ENCODE results near the gene CAP2.
"Not testable (repeated sequence)": the region's sequence is repeated elsewhere in the genome, so short reads cannot be mapped to it uniquely, and the experiment has no call there.

Gene CAP2

DNA sequence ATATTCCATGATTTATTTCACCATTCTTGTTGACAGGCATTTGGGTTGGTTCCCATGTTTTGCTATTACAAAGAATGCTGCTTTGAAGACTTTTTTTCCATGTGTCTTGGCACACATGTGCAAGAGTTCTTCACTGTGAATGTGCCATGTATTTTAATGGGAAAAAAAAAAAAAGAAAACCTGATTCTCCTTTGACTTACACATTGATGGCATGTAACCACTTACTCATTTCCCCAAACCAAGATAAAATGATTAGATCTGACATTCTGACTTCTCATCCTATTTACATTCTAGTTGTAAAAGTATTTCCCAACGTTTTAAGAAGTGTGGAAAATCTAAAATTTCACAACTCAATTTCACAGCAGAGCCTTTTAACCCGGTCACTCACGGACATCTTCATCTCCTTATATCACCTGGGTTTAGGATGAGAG is 4.4 kb downstream of the CAP2 start:
- DNase-seq = no peak

- not testable (repeated sequence) for DNase-seq
Observed at GRCh38 chr6:17405181-17405943, 12.0 kb downstream of the CAP2 start.

DNA sequence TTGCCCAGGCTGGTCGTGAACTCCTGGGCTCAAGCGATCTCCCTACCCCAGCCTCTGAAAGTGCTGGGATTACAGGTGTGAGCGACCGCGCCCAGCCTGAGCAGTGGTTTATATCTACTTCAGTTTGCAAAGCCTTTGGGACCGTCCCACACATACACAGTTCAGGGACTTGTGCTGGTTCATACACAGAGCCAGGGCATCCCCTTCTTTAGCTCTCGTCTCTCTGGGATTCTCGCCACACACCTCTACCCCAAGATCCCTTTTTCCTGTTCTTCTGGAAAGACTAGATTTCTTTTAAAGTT is 12.5 kb downstream of the CAP2 start:
- DNase-seq = no peak

DNA sequence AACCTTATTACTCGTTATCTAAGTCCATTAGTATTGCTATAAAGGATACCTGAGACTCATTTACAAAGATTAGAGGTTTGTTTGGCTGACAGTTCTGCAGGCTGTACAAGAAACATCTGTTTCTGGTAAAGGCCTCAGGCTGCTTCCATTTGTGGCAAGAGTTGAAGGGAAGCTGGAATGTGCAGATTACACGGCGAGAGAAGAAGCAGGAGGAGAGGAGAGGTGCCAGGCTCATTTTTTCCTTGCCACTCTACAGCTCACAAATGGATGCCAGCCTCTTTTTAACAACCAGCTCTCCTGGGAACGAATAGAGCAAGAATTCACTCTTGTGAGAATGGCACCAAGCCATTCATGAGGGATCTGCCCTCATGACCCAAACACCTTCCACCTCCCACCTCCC is 14.7 kb downstream of the CAP2 start:
- no peak for DNase-seq

DNA sequence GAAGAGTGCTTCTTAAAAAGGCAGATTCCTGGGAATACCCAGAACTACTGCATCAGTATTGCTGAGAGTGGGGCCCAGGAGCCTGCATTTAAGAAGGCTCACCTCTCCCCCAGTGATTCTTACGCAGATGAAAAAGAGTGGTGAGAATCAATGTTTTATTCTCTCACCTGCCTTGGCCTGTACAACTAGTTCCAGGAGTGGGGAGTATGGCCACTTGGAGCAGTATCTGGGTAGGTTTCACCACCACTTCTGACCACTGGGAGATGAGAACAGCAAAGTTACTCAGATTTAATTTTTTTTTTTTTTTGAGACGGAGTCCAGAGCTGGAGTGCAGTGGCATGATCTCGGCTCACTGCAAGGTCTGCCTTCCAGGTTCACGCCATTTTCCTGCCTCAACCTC is 16.9 kb downstream of the CAP2 start:
- no peak for DNase-seq

- DNase-seq = no peak
Observed at GRCh38 chr6:17413313-17413750, 19.9 kb downstream of the CAP2 start.

DNA sequence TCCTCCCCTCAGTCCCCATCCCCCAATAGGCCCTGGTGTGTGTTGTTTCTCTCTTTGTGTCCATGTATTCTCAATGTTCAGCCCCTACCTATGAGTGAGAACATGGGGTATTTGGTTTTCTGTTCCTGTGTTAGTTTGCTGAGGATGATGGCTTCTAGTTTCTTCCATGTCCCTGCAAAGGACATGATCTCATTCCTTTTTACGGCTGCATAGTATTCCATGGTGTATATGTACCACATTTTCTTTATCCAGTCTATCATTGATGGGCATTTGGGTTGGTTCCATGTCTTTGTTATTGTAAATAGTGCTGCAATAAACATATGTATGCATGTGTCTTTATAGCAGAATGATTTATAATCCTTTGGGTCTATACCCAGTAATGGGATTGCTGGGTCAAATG is 21.0 kb downstream of the CAP2 start:
- not testable (repeated sequence) for DNase-seq

GRCh38 chr6:17415321-17415720 is 21.9 kb downstream of the CAP2 start:
- DNase-seq = no peak

DNA sequence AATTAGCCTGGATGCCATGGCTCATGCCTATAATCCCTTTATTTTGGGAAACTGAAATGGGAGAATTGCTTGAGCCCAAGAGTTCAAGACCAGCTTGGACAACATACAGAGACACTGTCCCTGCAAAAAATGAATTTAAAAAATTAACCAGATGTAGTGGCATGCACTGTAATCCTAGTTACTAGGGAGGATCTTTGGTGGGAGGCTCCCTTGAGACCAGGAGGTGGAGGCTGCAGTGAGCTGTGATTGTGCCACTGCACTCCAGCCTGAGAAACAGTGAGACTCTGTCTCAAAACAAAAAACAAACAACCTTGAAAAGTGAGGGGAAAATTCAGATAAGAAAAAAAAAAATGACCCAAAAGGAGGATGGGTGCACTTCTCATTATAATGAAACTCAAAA is 23.4 kb downstream of the CAP2 start:
- no peak for DNase-seq

DNA sequence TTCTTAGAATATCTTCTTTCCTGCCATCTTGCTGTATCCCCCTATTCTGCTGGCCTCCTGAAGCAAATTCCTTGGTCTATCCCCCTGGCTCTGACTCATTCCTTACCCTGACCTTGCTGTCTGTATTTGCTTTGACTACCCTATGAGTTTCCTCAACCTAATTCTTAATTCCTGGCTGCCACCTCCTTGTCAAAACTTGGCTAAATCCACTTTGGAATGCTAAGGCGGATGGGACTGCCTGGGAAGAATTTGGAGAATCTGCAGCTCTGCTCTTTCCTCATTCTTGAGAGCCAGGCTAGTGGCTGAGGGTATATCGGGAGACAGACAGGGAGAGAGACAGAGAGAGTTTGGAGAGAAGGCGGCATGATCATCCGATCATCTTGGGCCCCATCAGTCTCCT is 24.4 kb downstream of the CAP2 start:
- DNase-seq = no peak

DNA sequence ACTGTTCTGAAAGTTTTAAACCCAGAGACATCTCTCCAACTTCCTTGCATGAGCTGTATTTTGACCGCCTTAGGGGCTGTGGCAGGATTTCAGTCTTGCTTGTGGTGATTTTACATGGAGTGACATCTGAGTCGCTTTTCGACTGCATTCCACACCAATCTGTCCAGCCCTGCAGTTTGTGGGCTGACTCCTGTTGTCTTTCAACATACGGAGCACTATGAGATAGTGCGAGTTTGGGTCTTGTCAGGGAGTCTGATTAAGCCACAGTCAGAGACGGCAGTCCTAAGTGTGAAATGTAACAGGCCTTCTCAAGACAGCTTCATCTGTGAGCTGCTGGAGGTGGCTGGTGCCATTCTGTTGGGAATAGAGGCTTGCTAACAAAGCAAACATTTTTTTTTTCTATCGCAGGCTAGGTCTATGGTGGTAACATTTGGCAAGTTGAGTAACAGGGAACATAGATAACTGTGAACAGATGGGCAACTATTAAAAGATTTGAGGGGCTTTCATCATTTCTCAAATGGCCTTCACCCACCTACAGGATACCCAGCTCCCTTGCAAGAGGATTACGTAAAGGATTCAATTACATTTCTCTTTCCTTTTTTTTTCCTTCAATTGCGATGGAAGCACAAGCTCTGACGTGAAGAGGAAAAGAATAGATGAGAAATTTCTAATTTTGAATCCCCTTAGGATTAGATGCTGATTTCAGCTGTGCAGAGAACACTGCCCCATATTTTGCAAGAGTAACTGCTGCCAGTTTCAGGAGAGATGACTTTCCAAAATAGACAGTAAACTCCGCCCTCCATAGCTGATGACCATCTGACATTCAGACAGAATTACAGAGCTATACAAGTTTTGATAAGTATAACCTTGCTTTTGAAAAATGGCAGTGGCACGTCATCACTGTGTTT is 25.1 kb downstream of the CAP2 start:
- DNase-seq = no peak

- no peak for DNase-seq
Observed at GRCh38 chr6:17419189-17419575, 25.8 kb downstream of the CAP2 start.

DNA sequence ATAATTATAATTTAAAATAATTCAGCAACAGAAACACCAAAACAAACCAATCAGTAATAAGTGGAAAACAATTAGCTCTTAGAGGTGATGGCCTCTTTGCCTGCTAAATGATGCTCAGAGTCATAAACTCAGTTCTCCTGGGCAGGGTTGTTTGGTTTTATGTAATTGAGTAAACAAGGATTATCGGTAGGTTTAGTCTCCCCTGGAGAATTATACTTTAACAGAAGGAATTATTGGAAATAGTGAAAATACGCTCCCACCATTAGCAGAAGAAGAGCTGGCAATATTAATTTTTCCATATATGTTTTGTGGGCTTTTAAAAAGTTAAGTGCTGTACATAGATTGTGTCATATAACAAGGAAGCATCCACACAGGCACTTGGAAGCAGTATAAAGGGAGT is 27.0 kb downstream of the CAP2 start:
- no peak for DNase-seq

- no peak for DNase-seq
Observed at GRCh38 chr6:17421406-17421805, 28.0 kb downstream of the CAP2 start.

DNA sequence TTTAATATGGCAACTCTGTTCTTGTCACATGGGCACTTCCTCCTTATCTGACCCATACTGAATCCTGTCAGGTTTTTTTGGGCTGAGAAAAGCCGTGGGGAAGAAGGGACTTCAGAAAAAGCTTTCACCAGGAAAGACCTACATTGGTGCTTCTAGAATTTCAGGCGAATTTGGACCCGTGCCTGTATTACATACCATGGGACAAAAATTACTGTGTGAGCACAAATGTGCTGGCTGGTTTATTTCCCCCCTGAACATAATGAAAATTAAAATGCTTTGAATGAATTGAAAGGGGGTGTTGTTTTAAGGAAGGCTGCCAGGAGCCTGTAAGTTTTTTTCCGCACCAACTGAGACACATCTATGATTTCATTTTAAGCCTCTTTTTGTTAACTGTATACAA is 29.6 kb downstream of the CAP2 start:
- DNase-seq = no peak

GRCh38 chr6:17427062-17427461 is 33.7 kb downstream of the CAP2 start:
- no peak for DNase-seq

DNA sequence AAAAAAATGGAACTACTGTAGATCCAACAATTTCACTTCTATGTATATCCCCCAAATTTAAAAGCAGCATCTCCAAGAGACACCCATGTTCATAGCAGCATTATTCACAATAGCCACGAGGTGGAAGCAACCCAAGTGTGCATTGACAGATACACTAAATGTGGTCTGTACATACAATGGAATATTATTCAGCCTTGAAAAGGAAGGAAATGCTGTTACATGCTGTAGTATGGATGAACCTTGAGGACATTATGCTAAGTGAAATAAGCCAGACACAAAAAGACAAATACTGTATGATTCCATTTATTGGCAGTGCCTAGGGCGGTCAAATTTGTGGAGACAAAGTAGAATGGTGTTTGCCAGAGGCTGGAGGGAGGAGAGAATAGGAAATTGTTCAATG is 34.2 kb downstream of the CAP2 start:
- no peak for DNase-seq

DNA sequence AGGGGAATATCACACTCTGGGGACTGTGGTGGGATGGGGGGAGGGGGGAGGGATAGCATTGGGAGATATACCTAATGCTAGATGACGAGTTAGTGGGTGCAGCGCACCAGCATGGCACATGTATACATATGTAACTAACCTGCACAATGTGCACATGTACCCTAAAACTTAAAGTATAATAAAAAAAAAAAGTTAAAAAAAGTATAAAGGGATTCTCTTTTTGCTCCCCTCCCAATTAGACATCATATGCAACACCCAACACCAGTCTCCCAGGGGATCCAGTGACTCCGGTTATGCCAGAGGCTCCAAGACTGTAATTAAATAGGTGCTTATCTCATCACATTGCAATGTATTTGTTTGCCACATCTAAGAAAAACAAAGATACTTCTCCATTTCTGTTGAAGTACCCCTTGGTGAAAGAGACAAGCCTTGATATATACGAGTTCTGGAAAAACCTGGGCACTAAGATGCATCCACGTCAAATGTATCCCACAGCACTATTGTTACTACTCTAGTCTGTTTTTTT is 35.3 kb downstream of the CAP2 start:
- not testable (repeated sequence) for DNase-seq

DNA sequence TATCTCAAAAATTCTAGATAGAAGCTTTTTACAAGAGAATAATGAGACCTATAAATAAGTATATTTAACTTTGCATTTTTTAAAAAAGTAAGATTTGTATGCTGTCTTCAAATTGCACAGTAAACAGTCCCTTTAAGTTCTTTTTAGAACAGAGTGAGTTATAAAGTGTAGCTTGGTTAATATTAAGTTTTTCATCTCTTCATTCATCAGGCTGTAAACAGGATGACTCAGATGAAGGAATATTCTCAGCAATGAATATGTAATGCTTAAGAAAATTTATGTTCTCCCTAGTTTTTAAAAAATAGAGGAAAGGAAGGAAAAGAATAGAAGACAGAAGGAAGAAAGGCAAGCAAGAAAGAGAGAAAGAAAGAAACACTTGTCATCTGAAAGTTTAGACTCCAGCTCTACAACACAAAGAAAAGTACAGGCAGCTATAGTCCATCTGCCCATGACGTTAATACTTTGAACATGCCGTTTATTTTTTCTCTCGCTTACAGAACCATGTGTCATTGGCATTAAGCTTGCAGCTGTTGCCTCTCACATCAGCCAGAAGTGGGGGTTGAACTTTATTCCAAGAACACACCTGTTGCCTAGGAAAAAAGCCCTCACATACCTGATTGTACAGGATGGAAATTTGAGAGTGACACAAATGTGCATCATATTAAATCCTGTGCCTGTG is 36.1 kb downstream of the CAP2 start:
- no peak for DNase-seq

DNA sequence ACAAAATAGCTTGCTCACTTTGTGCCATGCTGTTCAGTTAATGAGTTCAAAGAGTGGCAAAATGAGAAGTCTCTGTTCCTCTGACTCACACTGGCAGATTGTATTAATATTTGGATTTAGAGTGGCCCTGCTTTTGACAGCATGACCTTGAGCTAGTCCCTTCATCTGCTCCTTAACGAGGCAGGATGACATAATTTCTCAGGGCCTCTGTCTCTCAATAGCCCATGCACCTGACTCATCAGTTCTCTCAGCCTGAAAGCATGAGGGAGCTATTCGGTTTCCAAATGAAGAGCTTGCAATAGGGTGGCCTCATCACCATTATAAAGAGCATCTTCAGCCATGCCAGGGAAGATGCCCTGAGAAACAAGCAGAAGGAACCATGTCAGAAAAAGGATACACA is 38.2 kb downstream of the CAP2 start:
- DNase-seq = no peak

DNA sequence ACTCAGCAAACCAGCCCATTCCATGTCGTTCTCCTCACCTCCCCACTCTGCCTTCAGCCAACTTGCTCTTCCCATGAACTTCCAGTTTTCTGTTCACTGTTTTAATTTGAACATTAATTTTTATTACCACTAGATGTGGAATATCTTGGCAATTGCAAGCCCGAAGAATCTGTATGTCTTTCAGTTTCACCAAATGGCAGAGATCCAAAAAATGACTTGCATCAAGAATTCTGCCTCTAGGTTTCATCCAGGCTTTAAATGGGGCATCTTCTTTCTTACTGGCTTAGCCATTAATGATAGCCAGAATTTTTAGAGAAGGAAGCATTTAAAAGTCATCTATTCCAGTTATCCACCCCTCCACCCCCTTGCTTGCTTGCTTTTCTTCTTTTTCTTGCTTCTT is 39.0 kb downstream of the CAP2 start:
- DNase-seq = no peak

GRCh38 chr6:17439243-17439993 is 46.0 kb downstream of the CAP2 start:
- DNase-seq = no peak

DNA sequence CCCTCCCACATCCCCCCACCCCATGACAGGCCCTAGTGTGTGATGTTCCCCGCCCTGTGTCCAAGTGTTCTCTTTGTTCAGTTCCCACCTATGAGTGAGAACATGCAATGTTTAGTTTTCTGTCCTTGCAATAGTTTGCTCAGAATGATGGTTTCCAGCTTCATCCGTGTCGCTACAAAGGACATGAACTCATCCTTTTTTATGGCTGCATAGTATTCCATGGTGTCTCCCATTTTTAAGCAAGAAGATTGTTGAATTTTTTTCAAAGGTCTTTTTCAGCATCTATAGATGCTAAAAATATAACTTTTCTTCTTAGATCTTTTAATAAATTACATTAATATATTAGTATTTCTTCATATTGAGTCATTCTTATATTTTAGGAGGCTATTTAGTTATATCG is 47.4 kb downstream of the CAP2 start:
- DNase-seq = not testable (repeated sequence)
